H9 (cell line): ENCODE results near the gene EFCAB6. TPM values are rescaled to one million over a fixed set of nuclear protein-coding genes. Genes with fewer than 3 reads are reported as not detected.

ENCODE experiments used
- DNase-seq: peaks from one replicate; pipeline ENCODE4 v3.0.0-alpha.2; 2017
- H2AFZ ChIP-seq: one replicate; pipeline ENCODE4 v1.6.1; 2013; ENCODE audit warnings: mild to moderate bottlenecking, low read length, control low read depth, moderate library complexity
- H2AK5ac ChIP-seq: 2 replicates; pipeline ENCODE4 v1.6.1; 2013; ENCODE audit warnings: low read length, control low read depth, mixed read lengths; ENCODE audit not compliant: insufficient read length
- H2BK120ac ChIP-seq: one replicate; pipeline ENCODE4 v1.6.1; 2013; ENCODE audit warnings: low read depth, mild to moderate bottlenecking, low read length, control low read depth, inconsistent platforms; ENCODE audit not compliant: poor library complexity, severe bottlenecking
- H2BK12ac ChIP-seq: 2 replicates; pipeline ENCODE4 v1.6.1; 2013; ENCODE audit warnings: low read length, control low read depth, mixed read lengths, low read depth; ENCODE audit not compliant: insufficient read length
- H2BK15ac ChIP-seq: 2 replicates; pipeline ENCODE4 v1.6.1; 2013; ENCODE audit warnings: low read depth, low read length, control low read depth
- H2BK20ac ChIP-seq: one replicate; pipeline ENCODE4 v1.6.1; 2013; ENCODE audit warnings: low read depth, mild to moderate bottlenecking, low read length, control low read depth, inconsistent platforms; ENCODE audit not compliant: poor library complexity, severe bottlenecking
- H2BK5ac ChIP-seq: 2 replicates; pipeline ENCODE4 v1.6.1; 2013; ENCODE audit warnings: low read length, control low read depth, mixed read lengths; ENCODE audit not compliant: insufficient read length
- H3K14ac ChIP-seq: 2 replicates; pipeline ENCODE4 v1.6.1; 2013; ENCODE audit warnings: low read length, control low read depth; ENCODE audit not compliant: insufficient read depth
- H3K18ac ChIP-seq: 2 replicates; pipeline ENCODE4 v1.6.1; 2013; ENCODE audit warnings: low read depth, mild to moderate bottlenecking, mixed read lengths, low read length, control low read depth; ENCODE audit not compliant: insufficient read length
- H3K23ac ChIP-seq: 2 replicates; pipeline ENCODE4 v1.6.1; 2013; ENCODE audit warnings: low read length, control low read depth, mixed read lengths, low read depth; ENCODE audit not compliant: insufficient read length
- H3K23me2 ChIP-seq: 2 replicates; pipeline ENCODE4 v1.6.1; 2013; ENCODE audit warnings: low read depth, mild to moderate bottlenecking, mixed read lengths, low read length, control low read depth; ENCODE audit not compliant: insufficient read length, poor library complexity, severe bottlenecking
- H3K27ac ChIP-seq: 2 replicates; pipeline ENCODE4 v1.5.1; 2013; ENCODE audit warnings: low read length, control low read depth, mixed read lengths, low read depth; ENCODE audit not compliant: insufficient read length
- H3K27me3 ChIP-seq: 2 replicates; pipeline ENCODE4 v1.6.1; 2013; ENCODE audit warnings: low read length, control low read depth, inconsistent platforms; ENCODE audit not compliant: insufficient read depth
- H3K4ac ChIP-seq: 2 replicates; pipeline ENCODE4 v1.6.1; 2013; ENCODE audit warnings: low read depth, mild to moderate bottlenecking, control low read depth, inconsistent platforms, low read length, moderate library complexity
- H3K4me1 ChIP-seq: 2 replicates; pipeline ENCODE4 v1.6.1; 2013; ENCODE audit warnings: low read length, control low read depth, inconsistent platforms; ENCODE audit not compliant: insufficient read depth
- H3K4me2 ChIP-seq: 2 replicates; pipeline ENCODE4 v1.6.1; 2013; ENCODE audit warnings: low read length, control low read depth, mixed read lengths; ENCODE audit not compliant: insufficient read length, insufficient read depth
- H3K56ac ChIP-seq: 2 replicates; pipeline ENCODE4 v1.6.1; 2013; ENCODE audit warnings: low read depth, mild to moderate bottlenecking, mixed read lengths, low read length, control low read depth; ENCODE audit not compliant: insufficient read length
- H3K79me1 ChIP-seq: 2 replicates; pipeline ENCODE4 v1.6.1; 2013; ENCODE audit warnings: low read depth, mild to moderate bottlenecking, moderate library complexity, low read length, control low read depth, inconsistent platforms; ENCODE audit not compliant: insufficient read depth, poor library complexity, severe bottlenecking
- H3K79me2 ChIP-seq: 2 replicates; pipeline ENCODE4 v1.6.1; 2013; ENCODE audit warnings: low read length, control low read depth, inconsistent platforms; ENCODE audit not compliant: insufficient read depth
- H3K9ac ChIP-seq: 2 replicates; pipeline ENCODE4 v1.6.1; 2013; ENCODE audit warnings: low read length, control low read depth, mixed read lengths; ENCODE audit not compliant: insufficient read length; ENCODE audit errors: extremely low read depth
- H3K9me3 ChIP-seq: one replicate; pipeline ENCODE4 v1.6.1; 2013; ENCODE audit warnings: low read depth, low read length, inconsistent platforms; ENCODE audit not compliant: control insufficient read depth
- H3T11ph ChIP-seq: one replicate; pipeline ENCODE4 v1.6.1; 2013; ENCODE audit warnings: mild to moderate bottlenecking, low read length, control low read depth, inconsistent platforms
- H4K20me1 ChIP-seq: one replicate; pipeline ENCODE4 v1.6.1; 2013; ENCODE audit not compliant: control insufficient read depth, insufficient read length, insufficient read depth
- H4K5ac ChIP-seq: 2 replicates; pipeline ENCODE4 v1.6.1; 2013; ENCODE audit warnings: low read depth, mild to moderate bottlenecking, mixed read lengths, low read length, control low read depth; ENCODE audit not compliant: insufficient read length
- H4K8ac ChIP-seq: replicated peaks from 2 replicates; pipeline ENCODE4 v1.6.1; 2013; ENCODE audit warnings: low read length, control low read depth, mixed read lengths, low read depth; ENCODE audit not compliant: insufficient read length
- H4K91ac ChIP-seq: 2 replicates; pipeline ENCODE4 v1.6.1; 2013; ENCODE audit warnings: low read depth, mild to moderate bottlenecking, moderate library complexity, mixed read lengths, low read length, control low read depth; ENCODE audit not compliant: insufficient read length
- H3K27ac Mint-ChIP-seq, 3 experiments: 2 replicates in 2 of 3; 3 replicates in 1 of 3; pipeline ENCODE4 v1.8.0; 2020 to 2021; ENCODE audit warnings: mixed read lengths in 3 of 3, mild to moderate bottlenecking in 1 of 3, moderate library complexity in 1 of 3
- H3K27me3 Mint-ChIP-seq: 2 replicates; pipeline ENCODE4 v1.8.0; 2021; ENCODE audit warnings: low read depth, mild to moderate bottlenecking, moderate library complexity, mixed read lengths
- H3K36me3 Mint-ChIP-seq, 3 experiments: 2 replicates in 2 of 3; 3 replicates in 1 of 3; pipeline ENCODE4 v1.8.0; 2020 to 2021; ENCODE audit warnings: low read depth in 3 of 3, mixed read lengths in 3 of 3; ENCODE audit not compliant: insufficient read depth in 1 of 3
- H3K4me1 Mint-ChIP-seq, 2 experiments: 2 replicates each; pipeline ENCODE4 v1.8.0; 2020; ENCODE audit warnings: mixed read lengths in 2 of 2
- H3K4me3 Mint-ChIP-seq, 2 experiments: 2 replicates in 1 of 2; 3 replicates in 1 of 2; pipeline ENCODE4 v1.8.0; 2020 to 2021; ENCODE audit warnings: mild to moderate bottlenecking in 2 of 2, mixed read lengths in 2 of 2, moderate library complexity in 1 of 2
- H3K9me3 Mint-ChIP-seq, 2 experiments: 2 replicates in 1 of 2; 3 replicates in 1 of 2; pipeline ENCODE4 v1.8.0; 2020; ENCODE audit warnings: mild to moderate bottlenecking in 2 of 2, mixed read lengths in 2 of 2, moderate library complexity in 1 of 2
- WGBS: extraction: QIAGEN DNeasy Blood & Tissue Kit; methylation state at CpG from one replicate; pipeline ENCODE4 v1.1.7; 2013; ENCODE audit warnings: missing lambda C conversion rate, low lambda C conversion rate, mixed read lengths; ENCODE audit not compliant: insufficient read length; ENCODE audit errors: extremely low coverage; 5-methylcytosine and 5-hydroxymethylcytosine counted together
- total RNA-seq: library from RNA; stranded (reverse); gene quantifications from 2 replicates; pipeline ENCODE4 v1.2.1, GENCODE V29; 2021
- TF ChIP-seq, protein P1 (sequence below): fragments of 200-600 bp; sonication (generic); conservative IDR thresholded peaks from 3 replicates; pipeline ENCODE4 v1.8.0; 2021; ENCODE audit warnings: antibody characterized with exemption, mild to moderate bottlenecking

EFCAB6 gene
- total RNA-seq, 1 experiment from 2014 or later, result 0.31 TPM

DNA sequence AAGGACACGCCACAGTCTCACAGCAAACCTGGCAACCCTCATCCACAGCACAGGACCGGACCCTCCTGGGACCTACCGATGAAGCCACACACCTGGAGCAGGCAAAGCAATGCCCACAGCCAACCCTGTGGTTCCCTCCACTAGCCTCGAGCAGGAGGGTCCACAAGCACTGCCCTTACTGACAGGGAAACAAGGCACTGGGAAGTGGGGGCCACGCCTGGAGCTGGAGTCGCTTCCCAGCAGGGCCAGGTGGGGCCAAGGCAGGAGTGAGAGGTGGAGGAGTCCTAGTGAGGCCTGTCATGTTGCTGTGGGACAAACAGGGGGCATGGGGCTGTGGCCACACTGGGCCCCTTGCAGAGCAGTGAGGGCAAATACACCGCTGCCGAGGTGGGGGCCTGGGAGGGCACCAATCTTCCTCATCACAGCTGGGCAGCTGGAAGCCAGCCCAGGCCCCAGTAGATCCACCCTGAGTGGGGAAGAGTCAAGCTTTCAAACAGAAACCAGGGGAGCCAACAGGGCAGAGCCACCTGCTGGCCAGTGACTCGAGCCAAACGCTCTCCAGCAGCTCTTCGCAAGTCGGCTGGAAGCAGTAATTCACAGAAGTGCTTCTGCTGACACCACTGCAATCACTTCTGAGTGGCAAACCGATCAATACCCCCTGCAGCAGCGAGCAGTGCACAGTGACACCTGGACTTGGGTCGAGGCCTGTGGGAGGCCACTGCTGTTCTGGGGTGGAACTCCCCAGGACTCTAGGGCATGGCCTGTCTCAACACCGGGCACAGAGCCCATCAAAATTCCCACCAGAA lies 36.5 kb upstream of the EFCAB6 start:
- Histone ChIP-seq H3K9ac (no peak overlapping the region), H4K20me1 (peaks cover 3% of the 10 kb centered on the region), H4K5ac (no peak overlapping the region), H3K79me2 (peaks cover 10% of the 10 kb centered on the region; the same call in 1 of the 2 replicates), H4K91ac (no peak overlapping the region), H3K56ac (no peak overlapping the region), H2AK5ac (no peak overlapping the region), H3K4ac (no peak overlapping the region; the same call in 1 of the 2 replicates), H2BK20ac (no peak overlapping the region), H2BK12ac (no peak overlapping the region), H4K8ac (no peak overlapping the region), H3K4me1 (no peaks in the 10 kb centered on the region), H2AFZ (no peak overlapping the region), H3K23ac (no peak overlapping the region), H3K14ac (peak overlapping the region; percentile 8; the same call in 1 of the 2 replicates), H3T11ph (no peak overlapping the region), H3K27ac (no peak overlapping the region), H3K23me2 (no peaks in the 10 kb centered on the region), H3K27me3 (no peaks in the 10 kb centered on the region), H2BK120ac (no peak overlapping the region), H3K79me1 (no peaks in the 10 kb centered on the region), H2BK15ac (no peak overlapping the region), H2BK5ac (no peak overlapping the region), H3K4me2 (no peak overlapping the region), H3K18ac (no peak overlapping the region), H3K9me3 (no peaks in the 10 kb centered on the region)
- Mint-ChIP-seq H3K27ac (peak overlapping the region in 2 of 3 experiments; percentile 19 to 87; a peak in 2 of 7 replicates), H3K4me3 (no peak overlapping the region), H3K36me3 (peaks cover 1 to 14% (median 3%) of the 10 kb centered on the region in 3 experiments; a peak in 4 of 7 replicates), H3K27me3 (peaks cover 2% of the 10 kb centered on the region; the same call in 1 of the 2 replicates), H3K9me3 (no peaks in the 10 kb centered on the region), H3K4me1 (peaks cover 51 to 54% of the 10 kb centered on the region in 2 experiments)
- TF ChIP-seq, protein P1, sequence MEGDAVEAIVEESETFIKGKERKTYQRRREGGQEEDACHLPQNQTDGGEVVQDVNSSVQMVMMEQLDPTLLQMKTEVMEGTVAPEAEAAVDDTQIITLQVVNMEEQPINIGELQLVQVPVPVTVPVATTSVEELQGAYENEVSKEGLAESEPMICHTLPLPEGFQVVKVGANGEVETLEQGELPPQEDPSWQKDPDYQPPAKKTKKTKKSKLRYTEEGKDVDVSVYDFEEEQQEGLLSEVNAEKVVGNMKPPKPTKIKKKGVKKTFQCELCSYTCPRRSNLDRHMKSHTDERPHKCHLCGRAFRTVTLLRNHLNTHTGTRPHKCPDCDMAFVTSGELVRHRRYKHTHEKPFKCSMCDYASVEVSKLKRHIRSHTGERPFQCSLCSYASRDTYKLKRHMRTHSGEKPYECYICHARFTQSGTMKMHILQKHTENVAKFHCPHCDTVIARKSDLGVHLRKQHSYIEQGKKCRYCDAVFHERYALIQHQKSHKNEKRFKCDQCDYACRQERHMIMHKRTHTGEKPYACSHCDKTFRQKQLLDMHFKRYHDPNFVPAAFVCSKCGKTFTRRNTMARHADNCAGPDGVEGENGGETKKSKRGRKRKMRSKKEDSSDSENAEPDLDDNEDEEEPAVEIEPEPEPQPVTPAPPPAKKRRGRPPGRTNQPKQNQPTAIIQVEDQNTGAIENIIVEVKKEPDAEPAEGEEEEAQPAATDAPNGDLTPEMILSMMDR, result peak; percentile 64
- WGBS, result no CpG with 5 or more reads among the region's 16 CpGs
- peak; percentile 49 for DNase-seq
